H9 (cell line): ENCODE measurements around the gene METTL16. TPM values are rescaled to one million over a fixed set of nuclear protein-coding genes. Genes with fewer than 3 reads are reported as not detected.

Experiments used
- DNase-seq: peaks from one replicate; pipeline ENCODE4 v3.0.0-alpha.2; 2017
- H2AFZ ChIP-seq: one replicate; pipeline ENCODE4 v1.6.1; 2013; ENCODE audit warnings: mild to moderate bottlenecking, low read length, control low read depth, moderate library complexity
- H2AK5ac ChIP-seq: 2 replicates; pipeline ENCODE4 v1.6.1; 2013; ENCODE audit warnings: low read length, control low read depth, mixed read lengths; ENCODE audit not compliant: insufficient read length
- H2BK120ac ChIP-seq: one replicate; pipeline ENCODE4 v1.6.1; 2013; ENCODE audit warnings: low read depth, mild to moderate bottlenecking, low read length, control low read depth, inconsistent platforms; ENCODE audit not compliant: poor library complexity, severe bottlenecking
- H2BK12ac ChIP-seq: 2 replicates; pipeline ENCODE4 v1.6.1; 2013; ENCODE audit warnings: low read length, control low read depth, mixed read lengths, low read depth; ENCODE audit not compliant: insufficient read length
- H2BK15ac ChIP-seq: 2 replicates; pipeline ENCODE4 v1.6.1; 2013; ENCODE audit warnings: low read depth, low read length, control low read depth
- H2BK20ac ChIP-seq: one replicate; pipeline ENCODE4 v1.6.1; 2013; ENCODE audit warnings: low read depth, mild to moderate bottlenecking, low read length, control low read depth, inconsistent platforms; ENCODE audit not compliant: poor library complexity, severe bottlenecking
- H2BK5ac ChIP-seq: 2 replicates; pipeline ENCODE4 v1.6.1; 2013; ENCODE audit warnings: low read length, control low read depth, mixed read lengths; ENCODE audit not compliant: insufficient read length
- H3K14ac ChIP-seq: 2 replicates; pipeline ENCODE4 v1.6.1; 2013; ENCODE audit warnings: low read length, control low read depth; ENCODE audit not compliant: insufficient read depth
- H3K18ac ChIP-seq: 2 replicates; pipeline ENCODE4 v1.6.1; 2013; ENCODE audit warnings: low read depth, mild to moderate bottlenecking, mixed read lengths, low read length, control low read depth; ENCODE audit not compliant: insufficient read length
- H3K23ac ChIP-seq: 2 replicates; pipeline ENCODE4 v1.6.1; 2013; ENCODE audit warnings: low read length, control low read depth, mixed read lengths, low read depth; ENCODE audit not compliant: insufficient read length
- H3K23me2 ChIP-seq: 2 replicates; pipeline ENCODE4 v1.6.1; 2013; ENCODE audit warnings: low read depth, mild to moderate bottlenecking, mixed read lengths, low read length, control low read depth; ENCODE audit not compliant: insufficient read length, poor library complexity, severe bottlenecking
- H3K27ac ChIP-seq: 2 replicates; pipeline ENCODE4 v1.5.1; 2013; ENCODE audit warnings: low read length, control low read depth, mixed read lengths, low read depth; ENCODE audit not compliant: insufficient read length
- H3K27me3 ChIP-seq: 2 replicates; pipeline ENCODE4 v1.6.1; 2013; ENCODE audit warnings: low read length, control low read depth, inconsistent platforms; ENCODE audit not compliant: insufficient read depth
- H3K4ac ChIP-seq: 2 replicates; pipeline ENCODE4 v1.6.1; 2013; ENCODE audit warnings: low read depth, mild to moderate bottlenecking, control low read depth, inconsistent platforms, low read length, moderate library complexity
- H3K4me1 ChIP-seq: 2 replicates; pipeline ENCODE4 v1.6.1; 2013; ENCODE audit warnings: low read length, control low read depth, inconsistent platforms; ENCODE audit not compliant: insufficient read depth
- H3K4me2 ChIP-seq: 2 replicates; pipeline ENCODE4 v1.6.1; 2013; ENCODE audit warnings: low read length, control low read depth, mixed read lengths; ENCODE audit not compliant: insufficient read length, insufficient read depth
- H3K56ac ChIP-seq: 2 replicates; pipeline ENCODE4 v1.6.1; 2013; ENCODE audit warnings: low read depth, mild to moderate bottlenecking, mixed read lengths, low read length, control low read depth; ENCODE audit not compliant: insufficient read length
- H3K79me1 ChIP-seq: 2 replicates; pipeline ENCODE4 v1.6.1; 2013; ENCODE audit warnings: low read depth, mild to moderate bottlenecking, moderate library complexity, low read length, control low read depth, inconsistent platforms; ENCODE audit not compliant: insufficient read depth, poor library complexity, severe bottlenecking
- H3K79me2 ChIP-seq: 2 replicates; pipeline ENCODE4 v1.6.1; 2013; ENCODE audit warnings: low read length, control low read depth, inconsistent platforms; ENCODE audit not compliant: insufficient read depth
- H3K9ac ChIP-seq: 2 replicates; pipeline ENCODE4 v1.6.1; 2013; ENCODE audit warnings: low read length, control low read depth, mixed read lengths; ENCODE audit not compliant: insufficient read length; ENCODE audit errors: extremely low read depth
- H3K9me3 ChIP-seq: one replicate; pipeline ENCODE4 v1.6.1; 2013; ENCODE audit warnings: low read depth, low read length, inconsistent platforms; ENCODE audit not compliant: control insufficient read depth
- H3T11ph ChIP-seq: one replicate; pipeline ENCODE4 v1.6.1; 2013; ENCODE audit warnings: mild to moderate bottlenecking, low read length, control low read depth, inconsistent platforms
- H4K20me1 ChIP-seq: one replicate; pipeline ENCODE4 v1.6.1; 2013; ENCODE audit not compliant: control insufficient read depth, insufficient read length, insufficient read depth
- H4K5ac ChIP-seq: 2 replicates; pipeline ENCODE4 v1.6.1; 2013; ENCODE audit warnings: low read depth, mild to moderate bottlenecking, mixed read lengths, low read length, control low read depth; ENCODE audit not compliant: insufficient read length
- H4K8ac ChIP-seq: replicated peaks from 2 replicates; pipeline ENCODE4 v1.6.1; 2013; ENCODE audit warnings: low read length, control low read depth, mixed read lengths, low read depth; ENCODE audit not compliant: insufficient read length
- H4K91ac ChIP-seq: 2 replicates; pipeline ENCODE4 v1.6.1; 2013; ENCODE audit warnings: low read depth, mild to moderate bottlenecking, moderate library complexity, mixed read lengths, low read length, control low read depth; ENCODE audit not compliant: insufficient read length
- H3K27ac Mint-ChIP-seq, 3 experiments: 2 replicates in 2 of 3; 3 replicates in 1 of 3; pipeline ENCODE4 v1.8.0; 2020 to 2021; ENCODE audit warnings: mixed read lengths in 3 of 3, mild to moderate bottlenecking in 1 of 3, moderate library complexity in 1 of 3
- H3K27me3 Mint-ChIP-seq: 2 replicates; pipeline ENCODE4 v1.8.0; 2021; ENCODE audit warnings: low read depth, mild to moderate bottlenecking, moderate library complexity, mixed read lengths
- H3K36me3 Mint-ChIP-seq, 3 experiments: 2 replicates in 2 of 3; 3 replicates in 1 of 3; pipeline ENCODE4 v1.8.0; 2020 to 2021; ENCODE audit warnings: low read depth in 3 of 3, mixed read lengths in 3 of 3; ENCODE audit not compliant: insufficient read depth in 1 of 3
- H3K4me1 Mint-ChIP-seq, 2 experiments: 2 replicates each; pipeline ENCODE4 v1.8.0; 2020; ENCODE audit warnings: mixed read lengths in 2 of 2
- H3K4me3 Mint-ChIP-seq, 2 experiments: 2 replicates in 1 of 2; 3 replicates in 1 of 2; pipeline ENCODE4 v1.8.0; 2020 to 2021; ENCODE audit warnings: mild to moderate bottlenecking in 2 of 2, mixed read lengths in 2 of 2, moderate library complexity in 1 of 2
- H3K9me3 Mint-ChIP-seq, 2 experiments: 2 replicates in 1 of 2; 3 replicates in 1 of 2; pipeline ENCODE4 v1.8.0; 2020; ENCODE audit warnings: mild to moderate bottlenecking in 2 of 2, mixed read lengths in 2 of 2, moderate library complexity in 1 of 2
- CTCF ChIP-seq: fragments of 200-600 bp; sonication (generic); conservative IDR thresholded peaks from 3 replicates; pipeline ENCODE4 v1.8.0; 2021; ENCODE audit warnings: antibody characterized with exemption, mild to moderate bottlenecking
- WGBS: extraction: QIAGEN DNeasy Blood & Tissue Kit; methylation state at CpG from one replicate; pipeline ENCODE4 v1.1.7; 2013; ENCODE audit warnings: missing lambda C conversion rate, low lambda C conversion rate, mixed read lengths; ENCODE audit not compliant: insufficient read length; ENCODE audit errors: extremely low coverage; 5-methylcytosine and 5-hydroxymethylcytosine counted together
- total RNA-seq: library from RNA; stranded (reverse); gene quantifications from 2 replicates; pipeline ENCODE4 v1.2.1, GENCODE V29; 2021

The METTL16 gene
- total RNA-seq, 1 experiment from 2014 or later: 55.4 TPM

DNA sequence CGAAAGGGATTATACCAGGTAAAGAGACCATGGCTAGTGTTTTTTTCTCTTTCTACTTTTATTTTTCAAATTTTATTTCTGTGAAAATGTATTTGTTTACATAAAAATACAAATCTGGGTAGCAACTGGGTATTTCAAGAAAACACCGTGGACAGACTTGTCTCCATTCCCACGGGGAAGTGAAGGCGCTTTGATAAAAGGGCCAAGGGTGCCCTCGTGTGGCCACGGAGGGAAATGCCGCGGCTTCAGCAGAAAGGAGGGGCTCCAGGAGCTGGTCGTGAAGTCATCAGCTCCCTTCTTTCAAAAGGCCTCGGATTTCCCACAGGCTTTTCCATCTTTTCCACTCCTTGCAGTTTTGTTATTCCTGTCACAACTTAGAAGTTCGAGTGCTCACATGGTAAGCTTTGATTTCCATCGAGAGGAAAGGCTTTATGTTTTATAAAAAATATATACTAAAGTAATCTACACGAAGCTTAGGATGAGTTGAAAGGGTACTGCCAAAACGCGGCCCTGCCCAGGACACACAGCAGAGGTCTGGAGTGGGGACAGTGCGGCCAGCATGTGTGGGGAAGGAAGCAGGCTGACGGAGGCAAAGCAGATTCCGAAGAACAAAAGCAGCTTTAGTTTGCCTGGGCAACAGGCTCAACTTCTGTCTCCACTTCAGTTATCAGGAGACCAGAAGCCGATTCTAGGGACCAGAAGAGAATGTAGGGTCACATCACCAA is 95.5 kb downstream of the METTL16 start:
- H4K20me1 ChIP-seq: no peaks in the 10 kb centered on the region
- no CpG with 5 or more reads among the region's 19 CpGs for WGBS
- H2BK20ac ChIP-seq: no peak overlapping the region
- no peak overlapping the region for H3K18ac ChIP-seq
- no peaks in the 10 kb centered on the region for H3K79me2 ChIP-seq
- no peak overlapping the region for H2BK12ac ChIP-seq
- Mint-ChIP-seq H3K27me3 (no peaks in the 10 kb centered on the region), H3K4me3 (no peak overlapping the region), H3K4me1 (peaks cover 6 to 9% of the 10 kb centered on the region in 2 experiments), H3K9me3 (no peaks in the 10 kb centered on the region), H3K27ac (peak overlapping the region in 2 of 3 experiments; percentile 54 to 97; a peak in 3 of 7 replicates), H3K36me3 (peaks cover 29 to 59% (median 51%) of the 10 kb centered on the region in 3 experiments)
- H2BK120ac ChIP-seq: no peak overlapping the region
- H3T11ph ChIP-seq: no peak overlapping the region
- H3K23me2 ChIP-seq: no peaks in the 10 kb centered on the region
- H3K4me1 ChIP-seq: no peaks in the 10 kb centered on the region
- no peak overlapping the region for H3K4me2 ChIP-seq
- H4K8ac ChIP-seq: no peak overlapping the region
- H3K14ac ChIP-seq: no peak overlapping the region
- H2AK5ac ChIP-seq: no peak overlapping the region
- H4K5ac ChIP-seq: no peak overlapping the region
- no peak overlapping the region for H3K23ac ChIP-seq
- H4K91ac ChIP-seq: no peak overlapping the region
- no peak overlapping the region for H3K56ac ChIP-seq
- H3K27ac ChIP-seq: no peak overlapping the region
- H3K9ac ChIP-seq: no peak overlapping the region
- H3K79me1 ChIP-seq: no peaks in the 10 kb centered on the region
- H3K27me3 ChIP-seq: no peaks in the 10 kb centered on the region
- no peak overlapping the region for H2BK15ac ChIP-seq
- H3K4ac ChIP-seq: no peak overlapping the region
- TF ChIP-seq CTCF: peak; percentile 99
- no peak overlapping the region for H2BK5ac ChIP-seq
- H3K9me3 ChIP-seq: no peaks in the 10 kb centered on the region
- DNase-seq: peak; percentile 91
- no peak overlapping the region for H2AFZ ChIP-seq
